Gastrocnemius medialis (tissue), 4 donors: ENCODE results near the gene SOWAHA. TPM values are rescaled to one million over a fixed set of nuclear protein-coding genes. Genes with fewer than 3 reads are reported as not detected.
A peak's percentile ranks its signal among the peaks of the same experiment; 100 is the strongest.

Experiments
- ATAC-seq, 2 donors: fragments of 150-250 bp; one replicate each; pipeline ENCODE4 v1.9.1; 2016
- DNase-seq, 2 donors: peaks; one replicate each; pipeline ENCODE4 v3.0.0-alpha.2; 2019
- H3K27ac ChIP-seq, 4 donors: fragments of 200-600 bp; sonication (generic); 1 replicate in 1 of 4; 2 replicates in 3 of 4; pipeline ENCODE4 v1.5.1; 2016 to 2018; ENCODE audit warnings: mild to moderate bottlenecking in 2 of 4, moderate library complexity in 1 of 4
- H3K27me3 ChIP-seq, 3 donors: fragments of 200-600 bp; sonication (generic) in 2 of 3; 1 replicate in 1 of 3; 2 replicates in 2 of 3; pipeline versions ENCODE4 v1.5.1 to v1.6.0; 2016 to 2019; ENCODE audit warnings: mild to moderate bottlenecking in 1 of 3, moderate library complexity in 1 of 3
- H3K36me3 ChIP-seq, 2 donors: fragments of 200-600 bp; sonication (generic) in 1 of 2; one replicate each; pipeline ENCODE4 v1.5.1; 2017 to 2018
- H3K4me1 ChIP-seq, 2 donors: fragments of 200-600 bp; sonication (generic) in 1 of 2; one replicate each; pipeline ENCODE4 v1.5.1; 2016 to 2017; ENCODE audit warnings: mild to moderate bottlenecking in 2 of 2
- H3K4me3 ChIP-seq, 4 donors: fragments of 200-600 bp; sonication (generic) in 3 of 4; 1 replicate in 1 of 4; 2 replicates in 3 of 4; pipeline ENCODE4 v1.5.1; 2016 to 2019; ENCODE audit warnings: mild to moderate bottlenecking in 2 of 4
- H3K9me3 ChIP-seq, 3 donors: fragments of 200-600 bp; sonication (generic) in 2 of 3; 1 replicate in 1 of 3; 2 replicates in 2 of 3; pipeline ENCODE4 v1.5.1; 2016 to 2019
- POLR2A ChIP-seq, 2 donors: fragments of 450-650 bp; IDR thresholded peaks; one replicate each; pipeline ENCODE4 v1.6.1; 2017; ENCODE audit warnings: antibody characterized with exemption in 2 of 2, mild to moderate bottlenecking in 2 of 2, moderate library complexity in 2 of 2
- in situ Hi-C, 4 donors: fragments of 200-750 bp; cut with MboI; loops; one replicate each; pipeline versions ENCODE4 v1.15.0 to v1.8.0; 2017; ENCODE audit warnings: low sequenced_read_pairs in 4 of 4
- intact Hi-C: fragments of 100-400 bp; cut with DNase I; formaldehyde crosslinking; loops from one replicate; pipeline ENCODE4 v1.15.1; 2023; ENCODE audit warnings: low total_unique reads
- total RNA-seq, 4 donors: library from RNA; depleted of rRNA; stranded (reverse); fragments of >200 nt; gene quantifications; one replicate each; pipeline versions ENCODE4 v1.1.0 to v1.2.3, GENCODE V29; 2016
- TF ChIP-seq, protein P1 (sequence below), 5 experiments: fragments of 450-650 bp in 3 of 5; fragments of 200-600 bp in 2 of 5; sonication (generic) in 2 of 5; IDR thresholded peaks in 4 of 5; conservative IDR thresholded peaks in 1 of 5; 1 replicate in 4 of 5; 2 replicates in 1 of 5; pipeline ENCODE4 v1.5.1; 2016 to 2019; ENCODE audit warnings: antibody characterized with exemption in 5 of 5, mild to moderate bottlenecking in 3 of 5, moderate library complexity in 3 of 5

SOWAHA gene
- total RNA-seq, 4 donors from 2014 or later, result 0.27 TPM; not detected in 3

DNA sequence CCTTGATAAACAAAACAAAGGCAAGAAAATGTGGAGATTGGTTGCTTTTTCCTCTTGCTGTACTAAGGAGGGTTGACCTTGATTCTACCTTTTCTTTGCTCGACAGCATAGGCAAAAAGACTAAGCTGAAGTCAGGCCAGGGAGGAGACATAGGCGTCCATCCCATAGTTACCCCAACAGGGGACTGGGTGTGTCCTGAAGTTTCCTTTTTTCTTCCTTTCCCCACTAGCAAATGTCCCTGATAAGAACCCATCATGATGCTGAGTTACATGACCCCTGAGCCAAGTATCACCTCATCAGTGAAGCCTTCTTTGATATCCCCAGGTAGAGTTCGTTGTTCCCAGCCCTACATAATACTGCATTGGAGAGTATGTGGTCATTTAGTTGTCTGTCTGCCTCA, 27.2 kb downstream of the SOWAHA start:
- no peaks in the 10 kb centered on the region for H3K36me3 ChIP-seq
- no peaks in the 10 kb centered on the region for H3K9me3 ChIP-seq
- TF ChIP-seq POLR2A (IDR thresholded peaks at IDR 0.05), result no peak
- DNase-seq (no peak), ATAC-seq (no peak)
- in situ Hi-C loops, result no loop called here
- H3K4me3 ChIP-seq, result no peak overlapping the region
- peak overlapping the region in 1 of 4 donors; percentile 18 for H3K27ac ChIP-seq
- no peaks in the 10 kb centered on the region for H3K4me1 ChIP-seq
- H3K27me3 ChIP-seq, result no peaks in the 10 kb centered on the region
- intact Hi-C loops, result no loop called here

DNA sequence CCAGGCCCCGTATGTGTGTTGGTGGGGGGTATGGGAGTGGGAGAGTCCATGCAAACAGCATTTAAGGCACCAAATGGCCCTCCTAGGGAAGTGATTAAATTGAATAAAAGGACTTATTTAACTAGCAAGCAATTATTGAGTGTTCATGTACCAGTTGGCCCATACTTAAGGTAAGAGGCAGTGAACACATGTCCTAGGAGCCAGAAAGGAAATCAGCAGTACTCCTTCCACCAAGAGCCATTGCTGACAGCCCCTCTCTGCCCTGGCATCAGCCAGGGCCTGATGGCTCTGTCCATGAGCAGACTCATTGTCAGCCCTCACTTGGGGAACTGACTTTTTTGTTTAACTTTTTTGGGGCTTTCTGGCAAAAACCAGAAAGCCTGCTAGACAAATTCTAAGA, 27.8 kb downstream of the SOWAHA start:
- Histone ChIP-seq H3K27ac (no peak overlapping the region), H3K4me3 (no peak overlapping the region)
- intact Hi-C loops, result no loop called here

DNA sequence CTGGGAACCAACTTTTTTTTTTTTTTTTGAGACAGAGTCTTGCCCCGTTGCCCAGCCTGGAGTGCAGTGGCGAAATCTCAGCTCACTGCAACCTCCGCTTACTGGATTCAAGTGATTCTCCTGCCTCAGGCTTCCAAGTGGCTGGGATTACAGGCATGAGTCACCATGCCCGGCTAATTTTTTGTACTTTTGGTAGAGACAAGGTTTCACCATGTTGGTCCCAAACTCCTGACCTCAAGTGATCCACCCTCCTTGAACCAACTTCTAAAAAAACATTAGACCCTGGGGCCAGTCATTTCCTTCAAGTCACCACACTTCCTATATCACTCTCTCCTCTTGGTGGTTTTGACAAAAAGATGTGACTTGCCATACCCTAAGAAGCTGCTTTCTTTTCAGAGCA, 28.2 kb downstream of the SOWAHA start:
- Histone ChIP-seq H3K36me3 (no peaks in the 10 kb centered on the region), H3K27ac (no peak overlapping the region), H3K4me3 (no peak overlapping the region), H3K9me3 (no peaks in the 10 kb centered on the region), H3K27me3 (no peaks in the 10 kb centered on the region), H3K4me1 (no peaks in the 10 kb centered on the region)
- DNase-seq (no peak), ATAC-seq (no peak)
- in situ Hi-C loops (no loop called here), intact Hi-C loops (no loop called here)
- TF ChIP-seq POLR2A (IDR thresholded peaks at IDR 0.05), result no peak
- TF ChIP-seq, protein P1, sequence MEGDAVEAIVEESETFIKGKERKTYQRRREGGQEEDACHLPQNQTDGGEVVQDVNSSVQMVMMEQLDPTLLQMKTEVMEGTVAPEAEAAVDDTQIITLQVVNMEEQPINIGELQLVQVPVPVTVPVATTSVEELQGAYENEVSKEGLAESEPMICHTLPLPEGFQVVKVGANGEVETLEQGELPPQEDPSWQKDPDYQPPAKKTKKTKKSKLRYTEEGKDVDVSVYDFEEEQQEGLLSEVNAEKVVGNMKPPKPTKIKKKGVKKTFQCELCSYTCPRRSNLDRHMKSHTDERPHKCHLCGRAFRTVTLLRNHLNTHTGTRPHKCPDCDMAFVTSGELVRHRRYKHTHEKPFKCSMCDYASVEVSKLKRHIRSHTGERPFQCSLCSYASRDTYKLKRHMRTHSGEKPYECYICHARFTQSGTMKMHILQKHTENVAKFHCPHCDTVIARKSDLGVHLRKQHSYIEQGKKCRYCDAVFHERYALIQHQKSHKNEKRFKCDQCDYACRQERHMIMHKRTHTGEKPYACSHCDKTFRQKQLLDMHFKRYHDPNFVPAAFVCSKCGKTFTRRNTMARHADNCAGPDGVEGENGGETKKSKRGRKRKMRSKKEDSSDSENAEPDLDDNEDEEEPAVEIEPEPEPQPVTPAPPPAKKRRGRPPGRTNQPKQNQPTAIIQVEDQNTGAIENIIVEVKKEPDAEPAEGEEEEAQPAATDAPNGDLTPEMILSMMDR (IDR thresholded peaks at IDR 0.05 in 4 of 5, conservative IDR thresholded peaks at IDR 0.05 in 1 of 5), result no peak

More for the DNA sequence above, 27.8 kb downstream of the SOWAHA start:
- Histone ChIP-seq H3K36me3 (no peaks in the 10 kb centered on the region), H3K27me3 (no peaks in the 10 kb centered on the region), H3K9me3 (no peaks in the 10 kb centered on the region), H3K4me1 (no peaks in the 10 kb centered on the region)
- TF ChIP-seq POLR2A (IDR thresholded peaks at IDR 0.05), result no peak
- TF ChIP-seq, protein P1 (IDR thresholded peaks at IDR 0.05 in 4 of 5, conservative IDR thresholded peaks at IDR 0.05 in 1 of 5), result no peak
- ATAC-seq (no peak), DNase-seq (no peak)
- in situ Hi-C loops, result no loop called here

DNA sequence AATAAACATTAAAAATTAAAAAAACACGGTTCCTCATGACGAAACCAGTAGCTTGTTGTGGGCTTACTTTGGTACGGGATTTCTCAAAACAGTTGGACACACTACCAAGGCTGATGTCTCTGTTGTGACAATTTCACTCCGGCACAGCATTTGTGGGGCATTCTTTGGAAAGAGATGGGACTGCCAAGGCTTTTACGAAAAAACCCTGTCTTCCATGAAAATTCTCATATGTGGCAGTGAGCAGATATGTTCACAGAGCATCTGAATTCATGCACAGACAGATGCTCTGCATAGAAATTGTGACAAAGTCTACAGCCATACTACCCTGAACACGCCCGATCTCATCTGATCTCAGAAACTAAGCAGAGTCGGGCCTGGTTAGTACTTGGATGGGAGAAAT, 35.2 kb downstream of the SOWAHA start:
- DNase-seq (no peak), ATAC-seq (no peak)
- Histone ChIP-seq H3K9me3 (no peaks in the 10 kb centered on the region), H3K27ac (no peak overlapping the region), H3K4me1 (no peaks in the 10 kb centered on the region), H3K4me3 (no peak overlapping the region), H3K36me3 (no peaks in the 10 kb centered on the region), H3K27me3 (no peaks in the 10 kb centered on the region)
- intact Hi-C loops, result no loop called here
- TF ChIP-seq, protein P1 (IDR thresholded peaks at IDR 0.05 in 4 of 5, conservative IDR thresholded peaks at IDR 0.05 in 1 of 5), result no peak
- TF ChIP-seq POLR2A (IDR thresholded peaks at IDR 0.05), result no peak
- in situ Hi-C loops, result no loop called here

DNA sequence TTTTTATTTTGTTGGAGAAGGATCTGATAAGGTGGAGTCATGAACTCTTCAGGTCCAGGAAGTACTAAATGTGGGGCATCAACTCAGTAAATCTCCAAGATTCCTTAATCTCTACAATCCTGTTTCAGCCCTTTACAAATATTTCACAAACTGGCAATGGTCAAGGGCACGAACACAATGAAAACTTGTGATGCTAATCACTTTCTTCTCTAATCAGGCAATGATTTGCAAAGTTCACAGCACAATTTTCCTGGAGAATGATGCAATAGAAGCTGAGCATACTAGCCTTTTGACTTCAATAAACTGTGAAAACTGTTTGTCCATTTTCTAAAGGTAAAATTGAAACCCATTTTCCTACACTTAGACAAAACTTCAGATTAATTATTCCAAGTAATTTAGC, 36.2 kb downstream of the SOWAHA start:
- no peak for TF ChIP-seq POLR2A (IDR thresholded peaks at IDR 0.05)
- TF ChIP-seq, protein P1 (IDR thresholded peaks at IDR 0.05 in 4 of 5, conservative IDR thresholded peaks at IDR 0.05 in 1 of 5), result no peak

More for the DNA sequence above, 36.2 kb downstream of the SOWAHA start:
- H3K4me3 ChIP-seq, result no peak overlapping the region
- no peaks in the 10 kb centered on the region for H3K27me3 ChIP-seq
- intact Hi-C loops (no loop called here), in situ Hi-C loops (no loop called here)
- H3K4me1 ChIP-seq, result no peaks in the 10 kb centered on the region
- H3K36me3 ChIP-seq, result no peaks in the 10 kb centered on the region
- DNase-seq (no peak), ATAC-seq (no peak)
- H3K27ac ChIP-seq, result no peak overlapping the region
- no peaks in the 10 kb centered on the region for H3K9me3 ChIP-seq
